HepG2 (cell line): Measurements from ENCODE around the gene SCEL. TPM values are rescaled to one million over a fixed set of nuclear protein-coding genes. Genes with fewer than 3 reads are reported as not detected.

Source experiments
- ATAC-seq: fragments of 200-7000 bp; cut with Tn5 transposase; 3 replicates; pipeline ENCODE4 v1.9.1; 2020; ENCODE audit warnings: mild to moderate bottlenecking, moderate library complexity
- BruUV-seq: library from RNA; stranded (reverse); fragments of 400-500 nt; replicated peaks from 2 replicates; lab custom pipeline; 2021; lab: Mats Ljungman, UMichigan
- CTCF ChIA-PET: fragments of 300-600 bp; formaldehyde crosslinking; extraction: SDS; loops from one replicate; lab custom pipeline; 2021; ENCODE audit warnings: low total read pairs, inconsistent platforms, low intra/inter-chr PET ratio; lab: Yijun Ruan, JAX
- POLR2A ChIA-PET: fragments of 350-600 bp; sonication (Branson Sonifier 250); formaldehyde crosslinking; loops from one replicate; lab custom pipeline; 2020; ENCODE audit warnings: antibody characterized with exemption, inconsistent platforms; lab: Yijun Ruan, JAX
- DNase-seq: peaks from one replicate; pipeline ENCODE4 v3.0.0-alpha.2; 2015; ENCODE audit warnings: low spot score
- FAIRE-seq: peaks from 3 replicates; lab custom pipeline; 2011; peaks lifted over from hg19 to GRCh38; lab: Jason Lieb, UNC
- H2AFZ ChIP-seq: one replicate; pipeline ENCODE4 v1.6.1; 2011; ENCODE audit warnings: low read length, inconsistent platforms
- H3K27ac ChIP-seq: fragments of 300-600 bp; 3 replicates; pipeline ENCODE4 v1.8.0; 2011; ENCODE audit warnings: mixed run types, mild to moderate bottlenecking, mixed read lengths, low read length, inconsistent platforms; ENCODE audit not compliant: insufficient read depth; ENCODE audit errors: extremely low read length
- H3K27me3 ChIP-seq, 2 experiments: fragments of 200-600 bp in 1 of 2; 2 replicates in 1 of 2; 3 replicates in 1 of 2; pipeline versions ENCODE4 v1.6.0 to v1.8.0; 2011; ENCODE audit warnings: low read length in 2 of 2, mild to moderate bottlenecking in 2 of 2, moderate library complexity in 2 of 2, inconsistent platforms in 1 of 2; ENCODE audit not compliant: insufficient read depth in 2 of 2, control insufficient read depth in 1 of 2
- H3K36me3 ChIP-seq, 2 experiments: fragments of 200-600 bp in 1 of 2; replicated peaks in 1 of 2; 2 replicates in 1 of 2; 3 replicates in 1 of 2; pipeline versions ENCODE4 v1.5.1 to v1.8.0; 2011; ENCODE audit warnings: low read length in 2 of 2, inconsistent platforms in 1 of 2; ENCODE audit not compliant: insufficient read depth in 2 of 2, control insufficient read depth in 1 of 2
- H3K4me1 ChIP-seq: 2 replicates; pipeline ENCODE4 v1.5.1; 2012; ENCODE audit warnings: low read length, inconsistent platforms; ENCODE audit not compliant: insufficient read depth
- H3K4me2 ChIP-seq: 2 replicates; pipeline ENCODE4 v1.6.0; 2011; ENCODE audit warnings: low read depth, low read length, inconsistent platforms
- H3K4me3 ChIP-seq, 3 experiments: fragments of 200-600 bp in 1 of 3; sonication (generic), shearing (Covaris generic) in 1 of 3; replicated peaks in 1 of 3; 2 replicates each; pipeline ENCODE4 v1.5.1; 2011 to 2016; ENCODE audit warnings: low read length in 3 of 3, inconsistent platforms in 2 of 3, low read depth in 2 of 3, mild to moderate bottlenecking in 2 of 3, control low read depth in 1 of 3, mixed read lengths in 1 of 3; ENCODE audit not compliant: insufficient read depth in 1 of 3
- H3K79me2 ChIP-seq: one replicate; pipeline ENCODE4 v1.6.1; 2011; ENCODE audit warnings: low read length, inconsistent platforms; ENCODE audit not compliant: insufficient read depth
- H3K9ac ChIP-seq: 2 replicates; pipeline ENCODE4 v1.6.0; 2011; ENCODE audit warnings: mild to moderate bottlenecking, low read depth, low read length, inconsistent platforms; ENCODE audit not compliant: insufficient read depth
- H3K9me3 ChIP-seq: 2 replicates; pipeline ENCODE4 v1.5.1; 2012; ENCODE audit warnings: mild to moderate bottlenecking, low read length
- H4K20me1 ChIP-seq: 2 replicates; pipeline ENCODE4 v1.6.0; 2011; ENCODE audit warnings: inconsistent platforms, mild to moderate bottlenecking, low read length, moderate library complexity; ENCODE audit not compliant: insufficient read depth
- DMTF1 ChIP-seq: sonication (generic); formaldehyde crosslinking; IDR thresholded peaks from 2 replicates; pipeline ENCODE4 v1.4.0; 2020; ENCODE audit warnings: mild to moderate bottlenecking, missing genetic modification reagents
- NBN ChIP-seq: fragments of 450-650 bp; conservative IDR thresholded peaks from 2 replicates; pipeline ENCODE4 v1.6.1; 2017
- NONO ChIP-seq, 2 experiments: fragments of 450-650 bp in 1 of 2; sonication (generic) in 1 of 2; formaldehyde crosslinking in 1 of 2; IDR thresholded peaks in 1 of 2; conservative IDR thresholded peaks in 1 of 2; 2 replicates each; pipeline versions ENCODE4 v1.6.1 to v1.8.0; 2017 to 2022; ENCODE audit warnings: mild to moderate bottlenecking in 1 of 2, missing genetic modification reagents in 1 of 2, moderate library complexity in 1 of 2
- RBAK ChIP-seq: sonication (generic); formaldehyde crosslinking; IDR thresholded peaks from 2 replicates; pipeline ENCODE4 v1.5.1; 2020; ENCODE audit warnings: mild to moderate bottlenecking, missing genetic modification reagents
- STAG1 ChIP-seq: sonication (generic); formaldehyde crosslinking; IDR thresholded peaks from 2 replicates; pipeline ENCODE4 v1.4.0; 2020; ENCODE audit warnings: missing genetic modification reagents
- TRIM24 ChIP-seq: sonication (generic); formaldehyde crosslinking; IDR thresholded peaks from 2 replicates; pipeline ENCODE4 v1.8.0; 2022; ENCODE audit warnings: mild to moderate bottlenecking, missing genetic modification reagents
- ZIK1 ChIP-seq: sonication (generic); formaldehyde crosslinking; IDR thresholded peaks from 2 replicates; pipeline ENCODE4 v1.5.0; 2020; ENCODE audit warnings: mild to moderate bottlenecking, low read depth, missing genetic modification reagents, borderline replicate concordance
- ZNF510 ChIP-seq: sonication (generic); formaldehyde crosslinking; IDR thresholded peaks from 2 replicates; pipeline ENCODE4 v1.4.0; 2020; ENCODE audit warnings: low read depth, mild to moderate bottlenecking, missing genetic modification reagents
- WGBS: methylation state at CpG from one replicate; pipeline ENCODE4 v1.1.6; 2017; ENCODE audit warnings: low lambda C conversion rate; 5-methylcytosine and 5-hydroxymethylcytosine counted together
- in situ Hi-C: cut with HindIII; loops from 2 replicates; pipeline ENCODE4 v1.10.0; 2017; ENCODE audit warnings: low pct_unique_long_range_greater_than_20kb; ENCODE audit not compliant: extremely low pct_ligation_motif_present
- intact Hi-C: fragments of 100-400 bp; cut with micrococcal nuclease; formaldehyde crosslinking; loops from one replicate; pipeline ENCODE4 v1.10.0; 2022; ENCODE audit not compliant: unreplicated experiment
- polyA plus RNA-seq, 8 experiments: library from polyadenylated mRNA; depleted of rRNA in 3 of 8; stranded (reverse) in 7 of 8; unstranded in 1 of 8; fragments of >200 nt; fragmentation: Illumina TruSeq in 4 of 8; extraction: Trizol in 4 of 8; gene quantifications; 2 replicates each; pipeline versions ENCODE4 v1.2.1 to v1.2.3, GENCODE V29; 2011 to 2016; ENCODE audit warnings: low read depth in 4 of 8, missing spikeins in 1 of 8, mixed read lengths in 1 of 8; ENCODE audit not compliant: insufficient read depth in 1 of 8
- total RNA-seq, 5 experiments: library from RNA; depleted of rRNA; stranded (reverse); fragments of >200 nt; fragmentation: Illumina TruSeq; extraction: Trizol; gene quantifications; 2 replicates each; pipeline ENCODE4 v1.2.3, GENCODE V29; 2016; ENCODE audit warnings: low read depth in 1 of 5
- TF ChIP-seq, protein P1 (sequence below): sonication (generic); formaldehyde crosslinking; IDR thresholded peaks from 2 replicates; pipeline ENCODE4 v1.4.0; 2020; ENCODE audit warnings: mild to moderate bottlenecking, missing genetic modification reagents

The SCEL gene
- total and polyA plus RNA-seq, 2 of the 13 experiments (the other 11 are each of a cell fraction or from before 2014, with no cell fraction given), result not detected

DNA sequence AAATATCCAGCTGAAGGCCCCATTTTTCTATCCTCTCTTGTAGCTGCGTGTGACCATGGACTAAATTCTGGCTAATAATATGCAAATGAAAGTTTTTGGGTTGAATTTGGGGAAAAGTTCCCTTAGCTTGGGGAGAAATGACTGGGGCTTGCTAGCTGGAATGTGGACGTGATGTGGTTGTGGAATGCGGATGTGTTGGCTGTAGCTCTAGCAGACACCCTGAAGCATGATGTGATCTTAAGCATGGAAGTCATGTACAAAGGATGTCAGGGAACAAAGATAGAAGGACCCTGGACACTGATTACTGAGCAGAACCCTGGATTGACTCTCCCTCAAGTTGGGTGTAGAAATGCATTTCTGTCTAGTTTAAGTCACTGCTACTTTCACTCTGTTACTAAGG is 25.4 kb upstream of the SCEL start:
- Histone ChIP-seq H3K27ac (no peak overlapping the region), H3K4me1 (no peaks in the 10 kb centered on the region), H3K27me3 (no peaks in the 10 kb centered on the region), H2AFZ (no peak overlapping the region), H3K79me2 (no peaks in the 10 kb centered on the region), H3K9ac (no peak overlapping the region), H3K9me3 (no peaks in the 10 kb centered on the region), H3K4me2 (no peak overlapping the region), H3K4me3 (no peak overlapping the region), H4K20me1 (no peaks in the 10 kb centered on the region), H3K36me3 (no peaks in the 10 kb centered on the region)
- intact Hi-C loops, result no loop called here
- ChIA-PET POLR2A (no interaction called here), CTCF (no interaction called here)
- no peak for ATAC-seq
- DNase-seq, result no peak
- no peak for FAIRE-seq
- WGBS, result 16% methylated on average over 3 of the region's 3 CpGs
- TF ChIP-seq RBAK (no peak), ZNF510 (no peak), TRIM24 (CRISPR knock-in tag) (no peak), DMTF1 (CRISPR knock-in tag) (no peak), NONO (IDR thresholded peaks at IDR 0.05) (no peak), NONO (CRISPR knock-in tag; conservative IDR thresholded peaks at IDR 0.05) (no peak), STAG1 (CRISPR knock-in tag) (no peak), NBN (no peak), ZIK1 (CRISPR knock-in tag) (no peak)
- TF ChIP-seq, protein P1, sequence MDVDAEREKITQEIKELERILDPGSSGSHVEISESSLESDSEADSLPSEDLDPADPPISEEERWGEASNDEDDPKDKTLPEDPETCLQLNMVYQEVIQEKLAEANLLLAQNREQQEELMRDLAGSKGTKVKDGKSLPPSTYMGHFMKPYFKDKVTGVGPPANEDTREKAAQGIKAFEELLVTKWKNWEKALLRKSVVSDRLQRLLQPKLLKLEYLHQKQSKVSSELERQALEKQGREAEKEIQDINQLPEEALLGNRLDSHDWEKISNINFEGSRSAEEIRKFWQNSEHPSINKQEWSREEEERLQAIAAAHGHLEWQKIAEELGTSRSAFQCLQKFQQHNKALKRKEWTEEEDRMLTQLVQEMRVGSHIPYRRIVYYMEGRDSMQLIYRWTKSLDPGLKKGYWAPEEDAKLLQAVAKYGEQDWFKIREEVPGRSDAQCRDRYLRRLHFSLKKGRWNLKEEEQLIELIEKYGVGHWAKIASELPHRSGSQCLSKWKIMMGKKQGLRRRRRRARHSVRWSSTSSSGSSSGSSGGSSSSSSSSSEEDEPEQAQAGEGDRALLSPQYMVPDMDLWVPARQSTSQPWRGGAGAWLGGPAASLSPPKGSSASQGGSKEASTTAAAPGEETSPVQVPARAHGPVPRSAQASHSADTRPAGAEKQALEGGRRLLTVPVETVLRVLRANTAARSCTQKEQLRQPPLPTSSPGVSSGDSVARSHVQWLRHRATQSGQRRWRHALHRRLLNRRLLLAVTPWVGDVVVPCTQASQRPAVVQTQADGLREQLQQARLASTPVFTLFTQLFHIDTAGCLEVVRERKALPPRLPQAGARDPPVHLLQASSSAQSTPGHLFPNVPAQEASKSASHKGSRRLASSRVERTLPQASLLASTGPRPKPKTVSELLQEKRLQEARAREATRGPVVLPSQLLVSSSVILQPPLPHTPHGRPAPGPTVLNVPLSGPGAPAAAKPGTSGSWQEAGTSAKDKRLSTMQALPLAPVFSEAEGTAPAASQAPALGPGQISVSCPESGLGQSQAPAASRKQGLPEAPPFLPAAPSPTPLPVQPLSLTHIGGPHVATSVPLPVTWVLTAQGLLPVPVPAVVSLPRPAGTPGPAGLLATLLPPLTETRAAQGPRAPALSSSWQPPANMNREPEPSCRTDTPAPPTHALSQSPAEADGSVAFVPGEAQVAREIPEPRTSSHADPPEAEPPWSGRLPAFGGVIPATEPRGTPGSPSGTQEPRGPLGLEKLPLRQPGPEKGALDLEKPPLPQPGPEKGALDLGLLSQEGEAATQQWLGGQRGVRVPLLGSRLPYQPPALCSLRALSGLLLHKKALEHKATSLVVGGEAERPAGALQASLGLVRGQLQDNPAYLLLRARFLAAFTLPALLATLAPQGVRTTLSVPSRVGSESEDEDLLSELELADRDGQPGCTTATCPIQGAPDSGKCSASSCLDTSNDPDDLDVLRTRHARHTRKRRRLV (CRISPR knock-in tag), result no peak
- in situ Hi-C loops, result no loop called here
- no TSS peak for BruUV-seq
